ENCODE data around the gene LSP1.
"Not testable (repeated sequence)": the region's sequence is repeated elsewhere in the genome, so short reads cannot be mapped to it uniquely, and the experiment has no call there.

Gene LSP1

GRCh38 chr11:1928891-1929541, 76.1 kb downstream of the LSP1 start:
- DNase-seq (ENCODE audit: low read depth) = no peak

- DNase-seq (ENCODE audit: low read depth) = no peak
These were observed 77.0 kb downstream of the LSP1 start for GRCh38 chr11:1929621-1930461.

- no peak for DNase-seq (ENCODE audit: low read depth)
These were observed 77.6 kb downstream of the LSP1 start for GRCh38 chr11:1930462-1930830.

- no peak for DNase-seq (ENCODE audit: low read depth)
These were observed 78.6 kb downstream of the LSP1 start for GRCh38 chr11:1931341-1932104.

GRCh38 chr11:1932105-1932480, 79.2 kb downstream of the LSP1 start:
- DNase-seq (ENCODE audit: low read depth) = no peak

GRCh38 chr11:1932681-1933080, 79.8 kb downstream of the LSP1 start:
- no peak for DNase-seq (ENCODE audit: low read depth)

- no peak for DNase-seq (ENCODE audit: low read depth)
These were observed 80.8 kb downstream of the LSP1 start for GRCh38 chr11:1933416-1934334.

GRCh38 chr11:1934335-1935155, 81.7 kb downstream of the LSP1 start:
- DNase-seq (ENCODE audit: low read depth) = no peak

- no peak for DNase-seq (ENCODE audit: low read depth)
These were observed 82.5 kb downstream of the LSP1 start for GRCh38 chr11:1935156-1936071.

GRCh38 chr11:1936072-1936780, 83.3 kb downstream of the LSP1 start:
- no peak for DNase-seq (ENCODE audit: low read depth)

- DNase-seq (ENCODE audit: low read depth) = no peak
These were observed 84.1 kb downstream of the LSP1 start for GRCh38 chr11:1936781-1937615.

GRCh38 chr11:1937616-1938342, 84.9 kb downstream of the LSP1 start:
- no peak for DNase-seq (ENCODE audit: low read depth)

- no peak for DNase-seq (ENCODE audit: low read depth)
These were observed 85.6 kb downstream of the LSP1 start for GRCh38 chr11:1938343-1939005.

- no peak for DNase-seq (ENCODE audit: low read depth)
These were observed 86.2 kb downstream of the LSP1 start for GRCh38 chr11:1939006-1939625.

- DNase-seq (ENCODE audit: low read depth) = not testable (repeated sequence)
These were observed 86.9 kb downstream of the LSP1 start for GRCh38 chr11:1939788-1940187.
